HG02798 (cell line): ENCODE measurements around the gene MSX2.

Source experiments
- ATAC-seq: cut with Tn5 transposase; IDR thresholded peaks from one replicate; pipeline ENCODE4 v1.9.1; 2021; ENCODE audit warnings: mild to moderate bottlenecking; ENCODE audit not compliant: unreplicated experiment, poor library complexity

Gene MSX2

DNA sequence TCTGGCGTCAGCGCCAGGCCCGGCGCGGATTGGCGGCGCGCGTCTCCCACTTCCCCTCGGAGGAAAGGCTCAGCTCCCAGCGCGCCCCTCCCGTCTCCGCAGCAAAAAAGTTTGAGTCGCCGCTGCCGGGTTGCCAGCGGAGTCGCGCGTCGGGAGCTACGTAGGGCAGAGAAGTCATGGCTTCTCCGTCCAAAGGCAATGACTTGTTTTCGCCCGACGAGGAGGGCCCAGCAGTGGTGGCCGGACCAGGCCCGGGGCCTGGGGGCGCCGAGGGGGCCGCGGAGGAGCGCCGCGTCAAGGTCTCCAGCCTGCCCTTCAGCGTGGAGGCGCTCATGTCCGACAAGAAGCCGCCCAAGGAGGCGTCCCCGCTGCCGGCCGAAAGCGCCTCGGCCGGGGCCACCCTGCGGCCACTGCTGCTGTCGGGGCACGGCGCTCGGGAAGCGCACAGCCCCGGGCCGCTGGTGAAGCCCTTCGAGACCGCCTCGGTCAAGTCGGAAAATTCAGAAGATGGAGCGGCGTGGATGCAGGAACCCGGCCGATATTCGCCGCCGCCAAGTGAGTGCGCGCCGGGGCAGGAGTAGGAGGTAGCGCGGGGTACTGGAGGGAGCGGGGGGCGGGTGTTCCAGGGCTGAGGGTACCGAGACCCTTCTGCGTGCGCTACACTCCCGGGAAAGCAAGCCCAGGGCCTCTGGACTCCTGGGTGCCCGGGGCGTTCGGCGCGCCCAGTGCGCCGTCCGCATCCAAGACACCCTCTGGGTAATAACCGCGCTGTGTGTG is at the start of gene MSX2:
Gene MSX2 (plus strand): TSS at position 99 of the 777 bp plus-strand sequence. CDS start 78 bp downstream, at position 177.
- no peak for ATAC-seq

DNA sequence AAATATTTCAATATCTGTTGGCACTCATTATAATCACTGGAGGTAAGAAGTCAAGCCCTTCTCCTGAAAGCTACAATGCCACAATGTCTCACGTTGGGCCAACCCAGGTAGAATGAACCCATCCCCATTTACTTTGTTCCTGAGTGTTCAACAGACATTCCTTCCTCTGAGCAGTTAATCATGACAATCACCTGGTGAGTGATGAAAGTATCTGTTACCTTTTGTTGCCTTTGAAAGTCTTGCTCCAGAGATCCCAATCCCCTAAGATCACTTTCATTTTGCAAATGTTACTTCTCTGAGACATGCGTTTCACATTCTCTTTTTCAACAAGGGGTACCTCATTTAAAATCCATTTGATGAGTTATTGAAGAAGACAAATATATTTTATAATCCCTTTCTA is 49.3 kb upstream of the MSX2 start:
- no peak for ATAC-seq

DNA sequence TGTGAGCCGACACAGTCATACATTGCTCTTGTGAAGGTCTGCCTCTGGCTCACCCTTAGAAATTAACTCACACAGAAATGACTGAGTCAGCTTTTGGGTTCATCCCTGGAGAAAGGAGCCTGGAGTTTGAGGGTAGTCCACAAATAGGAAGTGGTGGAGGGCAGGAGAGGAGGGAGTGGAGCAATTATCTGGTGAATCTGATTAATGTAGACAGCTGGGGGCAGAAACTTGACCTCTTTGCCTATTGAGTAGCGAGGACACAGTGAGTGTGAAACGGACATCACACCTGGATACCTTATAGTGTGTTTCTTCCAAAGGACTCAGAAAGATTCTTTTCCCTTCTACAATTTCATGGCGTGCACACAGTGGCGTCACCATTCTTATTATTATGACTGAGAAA is 48.5 kb upstream of the MSX2 start:
- ATAC-seq, result no peak

DNA sequence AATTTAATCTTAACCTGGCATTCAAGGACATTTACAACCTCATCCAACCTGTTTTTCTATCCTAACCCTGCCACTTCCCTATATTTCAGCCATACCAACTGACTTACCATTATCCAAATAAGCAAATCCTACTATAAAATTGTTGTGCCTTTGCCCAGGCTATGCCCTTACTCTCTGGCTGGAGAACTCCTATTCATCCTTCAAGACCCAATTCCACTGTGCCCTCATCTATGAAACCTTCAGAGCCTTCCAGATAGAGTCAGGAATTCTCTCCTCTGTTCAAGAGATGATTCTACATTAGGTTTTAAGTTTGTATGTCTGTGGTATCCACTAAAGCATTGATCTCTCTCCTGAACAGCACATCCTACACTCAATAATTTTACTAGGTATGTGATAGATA is 46.3 kb upstream of the MSX2 start:
- ATAC-seq, result no peak

DNA sequence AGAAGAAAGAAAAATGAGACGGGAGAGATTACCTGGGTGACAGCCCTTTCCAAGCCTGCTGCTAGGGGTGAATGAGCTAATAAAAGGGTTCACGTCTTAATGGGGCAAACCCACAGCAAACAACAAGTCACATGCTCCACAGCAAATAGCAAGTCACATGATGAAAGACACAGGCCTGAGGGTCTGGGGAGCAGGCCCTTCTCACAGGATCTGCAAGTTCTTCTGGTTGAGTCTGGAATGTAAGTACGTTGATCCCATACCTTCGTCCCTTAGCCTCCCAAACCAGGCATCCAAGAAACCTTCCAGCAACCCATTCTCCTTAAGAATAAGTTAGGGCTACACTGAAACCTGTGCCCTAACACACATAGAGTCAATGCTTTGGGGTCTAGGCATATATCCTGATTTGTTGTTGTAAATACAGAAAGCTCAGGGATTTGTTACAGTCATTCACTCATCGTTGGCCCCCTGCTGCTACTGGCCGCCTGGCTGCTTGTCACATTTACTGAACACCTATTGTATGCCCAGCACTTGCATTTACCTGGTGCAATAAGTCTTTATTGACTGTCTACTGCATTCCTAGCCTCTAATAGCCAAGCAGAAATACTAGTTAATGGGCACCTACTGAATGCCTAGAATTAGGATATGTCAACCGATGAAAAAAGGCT is 43.3 kb upstream of the MSX2 start:
- no peak for ATAC-seq

DNA sequence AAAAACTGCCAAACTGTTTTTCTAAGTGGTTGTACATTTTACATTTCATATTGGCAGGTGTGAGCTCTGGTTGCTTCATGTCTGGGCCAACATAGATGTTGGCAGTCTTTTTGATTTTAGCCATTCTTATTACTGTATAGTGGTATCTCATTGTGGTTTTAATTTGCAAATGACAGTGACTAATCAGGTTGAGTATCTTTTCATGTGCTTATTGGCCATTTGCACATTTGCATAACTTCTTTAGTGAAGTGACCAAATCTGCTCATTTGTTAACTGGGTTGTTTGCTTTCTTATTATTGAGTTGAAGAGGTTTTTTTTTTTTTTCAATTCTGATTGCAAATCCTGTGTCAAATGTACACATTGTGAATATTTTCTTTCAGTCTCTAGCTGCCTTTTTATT is 36.9 kb upstream of the MSX2 start:
- no peak for ATAC-seq

DNA sequence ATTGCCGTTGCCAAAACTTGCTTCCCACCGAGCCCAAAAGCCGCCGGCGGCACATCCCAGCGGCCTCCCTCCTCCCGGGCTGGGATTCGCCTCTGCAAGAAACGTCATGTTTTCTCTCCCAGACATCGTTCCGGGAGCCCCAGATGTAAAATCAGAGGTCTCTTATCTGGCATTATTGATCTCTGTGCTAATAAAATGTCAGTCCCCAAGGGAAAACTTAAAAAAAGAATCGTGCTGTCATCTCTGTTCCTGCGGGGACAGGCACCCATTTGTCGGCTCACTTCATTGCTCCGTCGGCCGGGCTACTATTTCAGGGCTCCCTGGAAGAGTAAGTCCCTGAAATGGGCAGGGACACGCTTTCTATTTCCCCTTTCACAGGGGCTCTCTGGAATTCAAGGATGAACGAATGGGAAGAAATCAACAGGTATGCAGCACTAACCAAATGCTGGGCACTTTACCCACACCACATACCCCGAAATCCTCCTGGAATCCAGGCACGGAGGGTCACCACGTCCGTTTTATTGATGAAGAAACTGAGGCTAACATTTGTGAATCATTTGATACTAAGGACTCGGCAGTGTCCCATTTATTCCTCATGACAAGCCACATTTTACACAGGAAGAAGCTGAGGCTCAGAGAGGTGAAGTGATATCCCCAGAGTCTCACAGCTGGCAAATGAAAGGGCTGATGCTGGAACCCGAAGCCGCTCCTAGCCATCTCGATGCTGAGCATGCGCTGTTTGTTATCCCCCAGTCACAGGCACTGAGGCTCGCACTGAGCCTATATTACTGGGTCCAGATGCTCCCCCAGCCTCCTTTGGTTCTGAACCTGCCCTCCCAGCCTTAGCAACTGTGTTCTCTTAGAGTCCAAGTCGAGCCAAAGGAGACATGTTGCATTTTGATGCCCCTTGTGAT is 35.7 kb upstream of the MSX2 start:
- ATAC-seq, result no peak

DNA sequence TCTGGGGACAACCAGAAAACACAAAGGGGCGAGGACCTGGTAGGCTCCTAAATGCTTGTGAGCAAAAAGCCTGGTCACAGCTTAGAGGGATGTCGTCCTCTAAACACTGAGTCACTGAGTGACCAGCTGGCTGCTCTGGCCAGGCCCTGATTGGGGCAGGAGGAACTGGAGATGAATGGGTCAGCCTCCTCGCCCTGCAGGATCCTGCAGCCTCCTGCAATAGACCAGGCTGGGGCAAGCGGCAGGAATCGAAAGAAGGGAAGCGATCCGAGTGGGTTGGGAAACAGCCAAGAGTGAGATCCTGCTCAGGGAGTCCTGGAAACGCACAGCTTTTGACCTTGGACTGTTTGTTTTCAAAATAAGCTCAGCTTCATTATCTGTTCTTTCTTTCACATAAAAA is 34.1 kb upstream of the MSX2 start:
- ATAC-seq, result no peak

DNA sequence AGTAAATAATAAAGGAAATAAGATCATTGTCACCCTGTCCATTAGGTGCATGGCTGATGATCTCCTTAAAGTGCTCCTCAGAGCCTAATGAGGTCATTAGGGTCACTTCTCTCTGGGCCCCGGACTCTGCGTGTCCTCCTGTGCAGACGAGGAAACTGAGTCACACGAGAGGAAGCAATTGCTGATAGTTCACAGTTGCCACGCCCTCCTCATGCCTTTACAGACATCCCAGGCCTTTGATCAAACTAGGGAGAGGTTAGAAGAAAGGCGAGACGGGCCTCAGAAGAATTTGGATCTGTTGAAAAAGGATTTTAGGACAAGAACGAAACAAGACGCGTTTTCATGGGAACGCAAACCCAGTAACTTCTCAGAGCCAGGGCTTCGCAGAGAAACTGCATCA is 32.0 kb upstream of the MSX2 start:
- ATAC-seq, result no peak

DNA sequence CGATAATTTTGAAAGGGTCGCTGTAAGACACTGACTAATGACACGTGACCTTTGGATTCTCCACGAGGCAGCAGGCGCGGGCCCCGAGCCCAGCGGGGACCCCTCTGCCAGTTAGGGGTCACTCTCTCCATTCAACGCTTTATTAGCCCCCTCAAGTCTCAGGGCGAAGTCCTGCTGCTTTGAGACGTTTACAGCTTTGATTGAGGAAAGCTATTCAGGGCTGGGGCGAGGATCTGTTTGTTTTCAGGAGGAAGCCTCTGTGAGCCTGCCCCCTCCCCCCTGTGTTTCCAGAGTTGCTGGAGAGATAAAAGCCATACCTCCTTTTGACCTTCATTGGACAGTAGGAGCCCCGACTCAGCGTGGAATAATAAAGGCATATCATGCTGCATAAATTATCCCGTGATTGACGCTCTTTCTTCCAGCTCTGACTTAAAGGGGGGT is 31.4 kb upstream of the MSX2 start:
- no peak for ATAC-seq

DNA sequence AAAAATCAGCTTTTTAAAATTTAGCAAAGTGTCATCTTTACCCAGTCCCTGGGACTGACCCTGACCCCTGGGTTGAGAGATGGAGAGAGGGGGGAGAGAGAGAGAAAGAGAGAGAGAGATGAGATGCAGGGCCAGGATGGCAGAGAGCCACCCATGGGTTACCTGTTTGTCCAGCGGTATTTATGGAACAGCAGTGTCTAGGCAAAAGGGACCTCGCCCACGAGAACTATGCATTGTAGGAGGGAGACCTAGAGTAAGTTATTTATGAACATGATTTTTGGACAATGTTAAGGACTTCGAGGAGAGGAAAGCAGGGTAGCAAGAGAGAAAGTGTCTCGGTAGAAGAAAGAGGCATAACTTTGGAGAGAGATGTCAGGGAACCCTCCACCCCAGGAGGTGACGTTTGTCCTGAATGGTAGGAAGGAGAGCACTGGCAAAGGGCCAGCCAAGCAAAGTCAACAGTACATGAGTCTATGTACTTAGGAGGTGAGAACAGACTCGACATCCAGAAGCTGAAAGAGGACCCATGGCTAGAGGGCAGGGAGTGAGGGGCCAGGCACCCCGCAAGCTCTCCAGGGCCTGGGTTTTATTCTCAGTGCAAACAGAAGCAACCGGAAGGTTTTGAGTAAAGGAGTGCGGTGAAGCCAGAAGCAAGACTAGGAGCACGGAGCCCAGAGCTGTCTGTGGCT is 30.5 kb upstream of the MSX2 start:
- ATAC-seq, result no peak

DNA sequence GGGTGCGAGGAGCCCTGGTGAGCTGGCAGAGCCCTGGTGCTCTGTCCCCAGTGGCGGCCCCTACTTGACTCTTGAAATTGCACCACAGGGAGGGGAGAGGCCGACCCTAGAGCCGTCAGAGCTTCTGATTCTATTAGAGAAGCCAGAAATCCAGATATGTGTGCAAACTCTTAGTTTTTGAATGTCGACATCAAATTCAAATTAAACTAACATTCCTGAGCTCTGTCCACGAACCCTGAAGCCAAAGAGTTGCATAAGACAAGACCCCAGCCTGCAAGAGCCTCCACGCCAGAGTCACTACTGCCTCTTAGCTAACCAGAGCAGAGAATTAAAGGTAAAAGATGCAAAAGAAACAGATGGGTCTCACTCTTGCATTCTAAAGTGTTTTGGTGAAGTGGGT is 29.8 kb upstream of the MSX2 start:
- no peak for ATAC-seq

DNA sequence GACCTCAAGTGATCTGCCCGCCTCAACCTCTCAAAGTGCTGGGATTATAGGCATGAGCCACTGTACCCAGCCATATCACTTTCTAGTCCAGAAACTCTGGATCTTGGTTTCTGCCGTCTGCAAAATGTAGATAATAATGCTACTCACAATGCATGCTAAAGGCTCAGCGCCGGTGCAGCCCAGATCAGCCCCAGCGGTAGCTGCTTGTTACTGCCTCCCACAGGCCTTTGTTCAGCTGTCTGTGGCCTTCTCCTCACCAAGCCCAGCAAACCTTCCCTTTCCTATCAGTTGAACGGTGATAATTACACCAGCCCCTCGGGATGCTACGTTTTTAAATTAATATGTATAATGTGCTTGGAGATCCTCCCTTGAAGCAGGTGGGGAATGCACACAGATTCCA is 26.2 kb upstream of the MSX2 start:
- ATAC-seq, result no peak

DNA sequence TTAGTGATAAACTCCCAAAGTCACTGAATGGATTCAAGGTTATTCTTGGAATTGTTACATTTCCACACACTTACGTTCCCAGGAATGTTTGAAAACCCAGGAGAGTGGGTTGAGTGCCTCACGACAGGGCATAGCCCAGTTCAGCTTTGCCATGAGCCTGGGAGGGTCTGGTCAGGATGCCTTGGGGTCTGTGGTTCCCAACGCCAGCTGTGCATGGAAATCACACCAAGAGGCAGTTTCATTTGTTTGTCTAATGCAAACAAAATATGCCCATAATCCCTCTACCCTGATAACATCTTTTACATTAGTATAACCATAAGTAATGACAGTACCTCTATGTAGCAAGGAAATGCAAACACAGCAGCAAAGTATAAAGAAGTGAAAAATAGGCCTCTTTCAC is 25.3 kb upstream of the MSX2 start:
- no peak for ATAC-seq

DNA sequence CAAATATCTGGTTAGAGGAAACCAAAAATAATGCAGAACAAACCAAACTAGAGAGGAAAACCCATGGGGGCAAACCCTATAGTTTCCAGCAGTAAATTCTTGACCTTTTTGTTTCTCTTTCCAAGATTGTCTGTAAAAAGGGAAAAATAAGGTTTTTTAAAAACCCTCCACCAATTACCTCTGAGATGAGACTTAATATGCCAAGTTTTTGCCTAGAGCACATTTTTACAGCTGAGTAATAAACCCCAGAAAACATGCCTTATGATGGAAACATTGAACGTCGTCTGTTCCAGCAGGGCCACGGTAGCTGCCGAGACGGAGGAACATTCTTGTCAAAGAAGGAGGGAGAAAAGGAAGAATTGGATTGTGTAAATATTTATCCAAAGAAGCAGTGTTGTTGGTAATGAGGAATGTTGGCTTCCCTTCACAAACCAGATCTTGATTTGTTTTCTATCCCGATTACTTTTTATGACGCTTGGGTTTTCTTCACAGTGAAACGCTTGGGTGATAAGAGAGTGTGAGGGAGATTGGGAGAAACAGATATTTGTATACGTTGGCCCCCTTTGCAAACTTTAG is 17.3 kb upstream of the MSX2 start:
- ATAC-seq, result no peak

DNA sequence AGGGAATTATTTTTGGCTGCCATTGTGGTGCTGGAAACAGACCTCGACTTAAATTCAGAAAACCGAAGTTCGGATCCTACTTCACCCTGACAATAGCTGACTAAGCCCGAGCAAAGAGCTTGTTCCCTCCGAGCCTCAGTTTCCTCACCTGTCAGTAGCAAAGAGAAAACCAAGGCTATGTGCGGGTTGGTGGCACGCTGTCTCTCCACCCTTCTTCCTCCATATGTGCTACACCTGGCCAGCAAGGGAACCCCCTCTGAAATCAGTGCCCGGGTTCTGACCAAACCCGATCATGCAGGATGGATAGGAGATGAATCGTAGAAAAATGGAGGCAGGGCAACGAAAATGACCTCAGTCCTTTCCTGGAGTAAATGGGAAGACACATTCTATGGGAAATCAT is 16.7 kb upstream of the MSX2 start:
- no peak for ATAC-seq

DNA sequence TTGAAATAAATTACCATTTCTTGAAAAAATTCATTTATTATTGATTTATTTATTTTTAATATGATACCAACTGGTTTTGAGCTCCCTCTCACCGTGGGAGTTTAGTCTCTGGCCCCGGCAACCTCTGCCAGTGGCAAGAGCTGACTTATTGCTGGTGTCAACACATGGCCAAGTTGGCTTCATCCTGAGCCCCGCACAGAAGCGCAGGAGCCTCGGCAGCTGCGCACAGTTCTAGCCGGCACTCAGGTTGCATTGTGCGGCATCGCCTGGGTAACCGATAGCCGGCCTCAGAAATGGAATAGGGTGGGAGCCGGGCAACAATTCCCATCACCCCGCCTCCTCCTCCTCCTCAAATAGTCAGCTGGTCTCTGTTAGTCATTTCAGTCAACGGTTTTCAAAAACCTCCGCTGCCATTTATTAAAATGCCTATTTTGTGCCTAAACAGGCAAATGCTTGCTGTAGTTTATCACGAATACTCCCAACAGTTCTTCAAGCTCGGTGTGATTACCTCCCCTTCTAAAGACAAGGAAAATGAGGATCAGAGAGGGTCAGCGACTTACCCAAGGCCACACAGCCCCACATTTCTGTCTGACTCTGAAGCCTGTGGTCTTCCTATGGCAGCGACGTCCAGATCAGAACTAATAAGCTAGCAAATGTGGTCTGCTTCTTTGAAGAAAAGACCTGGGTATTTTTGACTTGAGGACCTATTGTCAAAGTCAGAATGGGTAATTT is 15.7 kb upstream of the MSX2 start:
- no peak for ATAC-seq

DNA sequence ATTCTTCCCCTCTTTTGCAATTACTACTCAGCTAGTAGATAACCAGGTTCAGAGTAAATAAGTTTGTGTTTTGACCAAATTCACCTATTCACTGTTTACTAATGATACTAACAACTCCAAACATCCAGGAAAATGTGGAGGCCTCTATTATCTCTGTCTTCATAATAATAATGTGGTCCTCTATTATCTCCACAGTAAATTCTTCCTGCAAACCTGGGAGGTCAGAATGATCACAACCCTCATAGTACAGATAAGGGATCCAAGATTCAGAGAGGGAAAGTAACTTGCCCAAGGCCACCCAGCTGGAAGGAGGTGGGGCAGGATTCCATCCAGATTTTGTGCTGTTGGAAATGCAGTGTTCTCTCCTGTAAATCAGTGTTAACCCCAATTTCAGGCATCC is 9.6 kb upstream of the MSX2 start:
- ATAC-seq, result no peak

DNA sequence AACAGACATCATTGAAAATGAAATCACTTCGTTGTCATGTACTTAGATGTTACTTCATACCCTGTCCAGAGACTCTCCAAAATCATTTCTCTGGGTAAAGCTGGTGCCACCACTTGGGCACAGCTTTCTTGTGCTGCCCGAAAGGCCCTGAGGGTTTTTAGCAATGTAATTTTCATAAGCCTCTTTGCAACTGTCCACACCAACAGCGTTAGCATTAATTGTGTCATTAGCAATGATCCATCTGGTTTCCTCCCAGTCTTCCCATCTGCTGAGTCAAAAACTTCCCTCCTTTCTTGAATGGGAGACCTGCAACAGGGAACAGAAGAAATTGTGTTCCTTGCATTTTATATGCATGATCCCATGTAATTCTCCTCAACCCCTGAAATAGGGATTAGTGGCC is 8.6 kb upstream of the MSX2 start:
- ATAC-seq, result no peak
